Embryonic facial prominence (tissue), 1 donor: ENCODE results near the gene PTGES3L.
"Not testable (repeated sequence)": the region's sequence is repeated elsewhere in the genome, so short reads cannot be mapped to it uniquely, and the experiment has no call there.

Experiments
- DNase-seq: peaks from one replicate; pipeline ENCODE4 v3.0.0-alpha.2; 2016; ENCODE audit errors: extremely low spot score

PTGES3L gene

GRCh38 chr17:42980274-42980765, 440 bp upstream of the PTGES3L start, which contains the start of gene RUNDC1:
Gene RUNDC1 (plus strand): TSS chr17:42980565. CDS start chr17:42980577, 12 bp downstream.
- peak; percentile 61 for DNase-seq

- not testable (repeated sequence) for DNase-seq
Measured at GRCh38 chr17:42975701-42976100, 4.2 kb downstream of the PTGES3L start.

GRCh38 chr17:42975265-42975664, 4.6 kb downstream of the PTGES3L start:
- DNase-seq: no peak

- DNase-seq: not testable (repeated sequence)
Measured at GRCh38 chr17:42973323-42973722, 6.6 kb downstream of the PTGES3L start.

- no peak for DNase-seq
Measured at GRCh38 chr17:42971589-42971988, 8.3 kb downstream of the PTGES3L start.

GRCh38 chr17:42969001-42969581, 10.8 kb downstream of the PTGES3L start:
- DNase-seq: no peak

- no peak for DNase-seq
Measured at GRCh38 chr17:42967925-42968324, 12.0 kb downstream of the PTGES3L start.

GRCh38 chr17:42964161-42964932, 15.5 kb downstream of the PTGES3L start, which contains the start of gene AARSD1:
Gene AARSD1 (minus strand): TSS chr17:42964454. CDS start chr17:42964440, 14 bp downstream.
- peak; percentile 89 for DNase-seq

- DNase-seq: no peak
Measured at GRCh38 chr17:42953669-42954068, 26.2 kb downstream of the PTGES3L start.

- DNase-seq: no peak
Measured at GRCh38 chr17:42950044-42950783, 29.7 kb downstream of the PTGES3L start.

GRCh38 chr17:42946812-42947211, 33.1 kb downstream of the PTGES3L start:
- no peak for DNase-seq

- DNase-seq: no peak
Measured at GRCh38 chr17:42944211-42944610, 35.7 kb downstream of the PTGES3L start.

- DNase-seq: peak; percentile 34
Measured at GRCh38 chr17:42937712-42938596, 41.9 kb downstream of the PTGES3L start.

- no peak for DNase-seq
Measured at GRCh38 chr17:42929497-42929844, 50.4 kb downstream of the PTGES3L start.

GRCh38 chr17:42928714-42929496, 51.0 kb downstream of the PTGES3L start:
- DNase-seq: no peak

- no peak for DNase-seq
Measured at GRCh38 chr17:42924891-42925290, 55.0 kb downstream of the PTGES3L start.

GRCh38 chr17:42923472-42923871, 56.4 kb downstream of the PTGES3L start:
- DNase-seq: not testable (repeated sequence)

- DNase-seq: no peak
Measured at GRCh38 chr17:42922294-42922693, 57.6 kb downstream of the PTGES3L start.

- DNase-seq: no peak
Measured at GRCh38 chr17:42920922-42921321, 59.0 kb downstream of the PTGES3L start.

GRCh38 chr17:42920106-42920900, 59.6 kb downstream of the PTGES3L start:
- DNase-seq: no peak
